ENCODE results near the gene CDKN2D. TPM values are rescaled to one million over a fixed set of nuclear protein-coding genes. Genes with fewer than 3 reads are reported as not detected.

Gene CDKN2D
- total and polyA plus RNA-seq, 2 of the 8 experiments (the other 6 are each of a cell fraction or from before 2014, with no cell fraction given), result 3.0 to 4.0 TPM

GRCh38 chr19:10568826-10569651, at the start of gene CDKN2D (continued):
- TF ChIP-seq KDM5A (IDR thresholded peaks at IDR 0.05; ENCODE audit: low read length) (no peak), TBP (IDR thresholded peaks at IDR 0.05; ENCODE audit: low read depth, low read length) (peak; percentile 71; the same call in 1 of the 2 replicates), EP300 (IDR thresholded peaks at IDR 0.05; ENCODE audit: borderline replicate concordance in 1 of 2, low read depth in 2 of 2, low read length in 2 of 2) (no peak), SP2 (IDR thresholded peaks at IDR 0.05; ENCODE audit: low read length) (no peak), HDAC6 (IDR thresholded peaks at IDR 0.05; ENCODE audit: low read depth, low read length) (no peak)

All from H1 (cell line).